Esophagus muscularis mucosa (tissue), 3 donors: ENCODE results near the gene CHDH.

Experiments
- POLR2A ChIP-seq: fragments of 450-650 bp; IDR thresholded peaks from one replicate; pipeline ENCODE4 v1.6.1; 2017; ENCODE audit warnings: antibody characterized with exemption, moderate library complexity, mild to moderate bottlenecking, low read depth
- POLR2AphosphoS5 ChIP-seq, 2 donors: sonication (generic); formaldehyde crosslinking; IDR thresholded peaks; one replicate each; pipeline ENCODE4 v1.6.1; 2017; ENCODE audit warnings: antibody characterized with exemption in 2 of 2
- TF ChIP-seq, protein P1 (sequence below), 3 experiments: fragments of 200-600 bp in 2 of 3; fragments of 450-650 bp in 1 of 3; sonication (generic) in 2 of 3; IDR thresholded peaks; one replicate each; pipeline ENCODE4 v1.5.1; 2017 to 2019; ENCODE audit warnings: antibody characterized with exemption in 3 of 3, mild to moderate bottlenecking in 2 of 3, moderate library complexity in 1 of 3

DNA sequence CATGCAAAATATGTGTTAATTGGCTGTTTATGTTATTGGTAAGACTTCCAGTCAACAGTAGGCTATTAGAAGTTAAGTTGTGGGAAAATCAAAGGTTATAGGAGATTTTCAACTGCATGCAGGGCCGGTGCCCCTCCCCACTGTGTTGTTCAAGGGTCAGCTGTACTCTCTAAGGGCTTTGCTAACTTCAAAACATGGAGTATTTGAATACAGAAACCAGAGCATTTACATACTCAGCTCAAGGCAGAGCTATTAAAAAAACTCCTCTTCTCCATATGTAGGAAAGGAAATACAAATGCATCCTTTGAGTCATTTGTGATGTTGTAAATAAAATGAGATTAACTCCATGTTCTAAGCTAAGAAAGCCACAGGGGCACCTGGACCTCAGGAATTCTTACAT lies 16.9 kb upstream of the CHDH start:
- TF ChIP-seq, protein P1, sequence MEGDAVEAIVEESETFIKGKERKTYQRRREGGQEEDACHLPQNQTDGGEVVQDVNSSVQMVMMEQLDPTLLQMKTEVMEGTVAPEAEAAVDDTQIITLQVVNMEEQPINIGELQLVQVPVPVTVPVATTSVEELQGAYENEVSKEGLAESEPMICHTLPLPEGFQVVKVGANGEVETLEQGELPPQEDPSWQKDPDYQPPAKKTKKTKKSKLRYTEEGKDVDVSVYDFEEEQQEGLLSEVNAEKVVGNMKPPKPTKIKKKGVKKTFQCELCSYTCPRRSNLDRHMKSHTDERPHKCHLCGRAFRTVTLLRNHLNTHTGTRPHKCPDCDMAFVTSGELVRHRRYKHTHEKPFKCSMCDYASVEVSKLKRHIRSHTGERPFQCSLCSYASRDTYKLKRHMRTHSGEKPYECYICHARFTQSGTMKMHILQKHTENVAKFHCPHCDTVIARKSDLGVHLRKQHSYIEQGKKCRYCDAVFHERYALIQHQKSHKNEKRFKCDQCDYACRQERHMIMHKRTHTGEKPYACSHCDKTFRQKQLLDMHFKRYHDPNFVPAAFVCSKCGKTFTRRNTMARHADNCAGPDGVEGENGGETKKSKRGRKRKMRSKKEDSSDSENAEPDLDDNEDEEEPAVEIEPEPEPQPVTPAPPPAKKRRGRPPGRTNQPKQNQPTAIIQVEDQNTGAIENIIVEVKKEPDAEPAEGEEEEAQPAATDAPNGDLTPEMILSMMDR (IDR thresholded peaks at IDR 0.05) = no peak
- TF ChIP-seq POLR2AphosphoS5 (IDR thresholded peaks at IDR 0.05) (no peak), POLR2A (no peak)
